ENCODE results near the gene MTCL3.

DNA sequence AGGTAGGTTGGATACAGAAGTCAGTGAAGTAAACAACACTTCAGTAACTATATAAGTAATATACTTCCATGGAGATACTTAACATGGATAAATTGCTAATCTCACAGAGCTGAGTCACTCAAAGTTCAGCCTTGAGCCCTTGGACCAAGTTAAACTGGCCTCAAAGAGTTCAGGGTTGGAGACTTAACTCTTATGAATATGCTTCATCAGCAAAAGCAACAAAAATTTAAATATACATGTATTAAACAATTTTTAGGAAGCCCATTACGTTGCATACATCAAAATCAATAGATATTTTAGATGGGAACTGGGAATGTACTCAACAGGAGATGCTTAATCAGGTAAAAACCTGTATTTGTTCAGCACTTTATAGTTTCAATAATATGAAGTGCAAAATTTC, 12.2 kb downstream of the MTCL3 start:
- no peak for TF ChIP-seq CTCF (IDR thresholded peaks at IDR 0.05; ENCODE audit: poor library complexity)
- TF ChIP-seq EZH2phosphoT487 (IDR thresholded peaks at IDR 0.05; ENCODE audit: low read depth, severe bottlenecking, unreplicated experiment): no peak
- TF ChIP-seq EZH2 (IDR thresholded peaks at IDR 0.05; ENCODE audit: borderline replicate concordance): no peak

All from hepatocyte (in vitro differentiated cells).